ENCODE measurements around the gene ANKRD6. TPM values are rescaled to one million over a fixed set of nuclear protein-coding genes. Genes with fewer than 3 reads are reported as not detected.

The ANKRD6 gene
- total RNA-seq, 4 donors from 2014 or later, result 1.6 to 6.8 (median 2.9) TPM

GRCh38 chr6:89518352-89519055 lies 85.6 kb downstream of the ANKRD6 start:
- Histone ChIP-seq H3K4me3 (no peak overlapping the region), H3K36me3 (no peaks in the 10 kb centered on the region), H3K27ac (no peak overlapping the region), H3K9me3 (no peaks in the 10 kb centered on the region), H3K4me1 (peaks cover 0 to 8% of the 10 kb centered on the region in 2 donors), H3K27me3 (no peaks in the 10 kb centered on the region)
- ATAC-seq (no peak), DNase-seq (no peak)
- TF ChIP-seq CTCF (IDR thresholded peaks at IDR 0.05 in 4 of 5, conservative IDR thresholded peaks at IDR 0.05 in 1 of 5), result no peak
- no peak for TF ChIP-seq POLR2A (IDR thresholded peaks at IDR 0.05)
- intact Hi-C loops (cut with DNase I; ENCODE audit: low total_unique reads) (no loop called here), in situ Hi-C loops (cut with MboI; ENCODE audit: low sequenced_read_pairs in 4 of 4) (no loop called here)

GRCh38 chr6:89520736-89521135 lies 87.8 kb downstream of the ANKRD6 start:
- no peaks in the 10 kb centered on the region for H3K27me3 ChIP-seq
- H3K4me1 ChIP-seq, result peaks cover 5 to 19% of the 10 kb centered on the region in 2 donors
- no peak overlapping the region for H3K4me3 ChIP-seq
- no peak for TF ChIP-seq POLR2A (IDR thresholded peaks at IDR 0.05)
- H3K9me3 ChIP-seq, result no peaks in the 10 kb centered on the region
- H3K27ac ChIP-seq, result no peak overlapping the region
- ATAC-seq (no peak), DNase-seq (no peak)
- intact Hi-C loops (cut with DNase I; ENCODE audit: low total_unique reads), result no loop called here
- H3K36me3 ChIP-seq, result no peaks in the 10 kb centered on the region
- in situ Hi-C loops (cut with MboI; ENCODE audit: low sequenced_read_pairs in 4 of 4), result no loop called here

- intact Hi-C loops (cut with DNase I; ENCODE audit: low total_unique reads) (no loop called here), in situ Hi-C loops (cut with MboI; ENCODE audit: low sequenced_read_pairs in 4 of 4) (no loop called here)
- ATAC-seq, result no peak
- DNase-seq, result no peak
- no peaks in the 10 kb centered on the region for H3K36me3 ChIP-seq
- H3K27me3 ChIP-seq, result no peaks in the 10 kb centered on the region
- H3K9me3 ChIP-seq, result no peaks in the 10 kb centered on the region
- H3K4me3 ChIP-seq, result no peak overlapping the region
- no peak overlapping the region for H3K27ac ChIP-seq
- peaks cover 18 to 33% of the 10 kb centered on the region in 2 donors for H3K4me1 ChIP-seq
- TF ChIP-seq POLR2A (IDR thresholded peaks at IDR 0.05), result no peak
- TF ChIP-seq CTCF (IDR thresholded peaks at IDR 0.05 in 4 of 5, conservative IDR thresholded peaks at IDR 0.05 in 1 of 5), result no peak
These were observed 89.8 kb downstream of the ANKRD6 start for GRCh38 chr6:89522778-89523177.

- peaks cover 18 to 33% of the 10 kb centered on the region in 2 donors for H3K4me1 ChIP-seq
- intact Hi-C loops (cut with DNase I; ENCODE audit: low total_unique reads), result no loop called here
- DNase-seq, result peak; percentile 8 to 35
- in situ Hi-C loops (cut with MboI; ENCODE audit: low sequenced_read_pairs in 4 of 4), result no loop called here
- no peak for TF ChIP-seq CTCF (IDR thresholded peaks at IDR 0.05 in 4 of 5, conservative IDR thresholded peaks at IDR 0.05 in 1 of 5)
- no peak for TF ChIP-seq POLR2A (IDR thresholded peaks at IDR 0.05)
- no peaks in the 10 kb centered on the region for H3K9me3 ChIP-seq
- no peak overlapping the region for H3K4me3 ChIP-seq
- peak; percentile 82 to 95 for ATAC-seq
- peak overlapping the region; percentile 36 to 63 (median 45) for H3K27ac ChIP-seq
- H3K36me3 ChIP-seq, result no peaks in the 10 kb centered on the region
- H3K27me3 ChIP-seq, result no peaks in the 10 kb centered on the region
These were observed 93.0 kb downstream of the ANKRD6 start for GRCh38 chr6:89525786-89526562.

- DNase-seq (no peak), ATAC-seq (peak; percentile 56 to 71)
- Histone ChIP-seq H3K27me3 (no peaks in the 10 kb centered on the region), H3K4me1 (peaks cover 18 to 33% of the 10 kb centered on the region in 2 donors), H3K36me3 (no peaks in the 10 kb centered on the region), H3K4me3 (no peak overlapping the region), H3K27ac (peak overlapping the region; percentile 36 to 63 (median 45)), H3K9me3 (no peaks in the 10 kb centered on the region)
- no peak for TF ChIP-seq POLR2A (IDR thresholded peaks at IDR 0.05)
- no peak for TF ChIP-seq CTCF (IDR thresholded peaks at IDR 0.05 in 4 of 5, conservative IDR thresholded peaks at IDR 0.05 in 1 of 5)
- in situ Hi-C loops (cut with MboI; ENCODE audit: low sequenced_read_pairs in 4 of 4), result no loop called here
- intact Hi-C loops (cut with DNase I; ENCODE audit: low total_unique reads), result no loop called here
These were observed 93.6 kb downstream of the ANKRD6 start for GRCh38 chr6:89526563-89526869.
